Left lung (tissue), 10 donors: ENCODE data around the gene TSPAN17. TPM values are rescaled to one million over a fixed set of nuclear protein-coding genes. Genes with fewer than 3 reads are reported as not detected.

Experiments
- ATAC-seq: fragments of 200-7000 bp; cut with Tn5 transposase; one replicate; pipeline ENCODE4 v1.9.1; 2020; ENCODE audit warnings: moderate library complexity
- DNase-seq, 4 donors: peaks; one replicate each; pipeline ENCODE4 v3.0.0-alpha.2; 2013 to 2020
- H3K27ac ChIP-seq, 2 donors: fragments of 200-600 bp; sonication (generic) in 1 of 2; one replicate each; pipeline versions ENCODE4 v1.5.0 to v1.8.0; 2020 to 2021
- H3K27me3 ChIP-seq, 2 donors: fragments of 200-600 bp; sonication (generic) in 1 of 2; one replicate each; pipeline versions ENCODE4 v1.5.0 to v1.8.0; 2020 to 2021
- H3K36me3 ChIP-seq, 2 donors: fragments of 200-600 bp; sonication (generic) in 1 of 2; one replicate each; pipeline versions ENCODE4 v1.5.0 to v1.8.0; 2020 to 2021
- H3K4me1 ChIP-seq, 2 donors: fragments of 200-600 bp; one replicate each; pipeline ENCODE4 v1.8.0; 2021
- H3K4me3 ChIP-seq, 2 donors: fragments of 200-600 bp; sonication (generic) in 1 of 2; one replicate each; pipeline versions ENCODE4 v1.5.0 to v1.8.0; 2020 to 2021; ENCODE audit warnings: mild to moderate bottlenecking in 1 of 2
- H3K9me3 ChIP-seq, 2 donors: fragments of 200-600 bp; sonication (generic) in 1 of 2; one replicate each; pipeline versions ENCODE4 v1.5.0 to v1.8.0; 2020 to 2021
- intact Hi-C, 2 donors: fragments of 100-400 bp; cut with DNase I; formaldehyde crosslinking; loops; one replicate each; pipeline versions ENCODE4 v1.11.2 to v1.14.2; 2022
- polyA plus RNA-seq, 6 donors: library from polyadenylated mRNA; unstranded; fragments of 120-200 nt; gene quantifications; one replicate each; pipeline ENCODE4 v1.2.1, GENCODE V29; 2013; ENCODE audit not compliant: insufficient read length in 6 of 6
- total RNA-seq, 2 donors: library from RNA; stranded (reverse); fragmentation: NEBNext Ultra II Directional; extraction: Animal tissue kit (Norgen Biotek cat#: 25700); gene quantifications; one replicate each; pipeline ENCODE4 v1.2.1, GENCODE V29; 2021
- TF ChIP-seq, protein P1 (sequence below), 2 donors: fragments of 200-600 bp; sonication (generic) in 1 of 2; IDR thresholded peaks; one replicate each; pipeline versions ENCODE4 v1.5.0 to v1.8.0; 2021; ENCODE audit warnings: antibody characterized with exemption in 2 of 2
- donor health status: DM: no; HTN: yes; CAD: no.
- donor health status: DM: no; HTN: no; CAD: no.

TSPAN17 gene
- total and polyA plus RNA-seq, 8 donors: 26.0 to 48.3 (median 35.0) TPM

DNA sequence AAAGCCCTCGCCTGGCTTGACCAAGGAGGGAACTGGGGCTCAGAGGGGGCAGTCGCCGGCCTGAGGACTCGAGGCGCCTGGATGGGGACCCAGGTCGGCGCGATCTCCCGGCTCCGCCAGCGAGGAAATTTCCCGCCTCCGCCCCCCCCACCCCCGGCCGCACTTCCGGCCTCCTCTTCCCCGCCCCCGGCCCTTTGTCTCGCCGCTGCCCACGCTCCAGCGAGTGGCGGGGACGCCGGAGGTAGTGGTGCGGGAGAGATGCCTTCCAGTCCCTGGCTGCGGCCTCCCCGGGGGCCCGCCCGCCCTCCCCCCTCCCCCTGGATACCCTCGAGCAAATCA is 36.9 kb upstream of the TSPAN17 start:
- TF ChIP-seq, protein P1, sequence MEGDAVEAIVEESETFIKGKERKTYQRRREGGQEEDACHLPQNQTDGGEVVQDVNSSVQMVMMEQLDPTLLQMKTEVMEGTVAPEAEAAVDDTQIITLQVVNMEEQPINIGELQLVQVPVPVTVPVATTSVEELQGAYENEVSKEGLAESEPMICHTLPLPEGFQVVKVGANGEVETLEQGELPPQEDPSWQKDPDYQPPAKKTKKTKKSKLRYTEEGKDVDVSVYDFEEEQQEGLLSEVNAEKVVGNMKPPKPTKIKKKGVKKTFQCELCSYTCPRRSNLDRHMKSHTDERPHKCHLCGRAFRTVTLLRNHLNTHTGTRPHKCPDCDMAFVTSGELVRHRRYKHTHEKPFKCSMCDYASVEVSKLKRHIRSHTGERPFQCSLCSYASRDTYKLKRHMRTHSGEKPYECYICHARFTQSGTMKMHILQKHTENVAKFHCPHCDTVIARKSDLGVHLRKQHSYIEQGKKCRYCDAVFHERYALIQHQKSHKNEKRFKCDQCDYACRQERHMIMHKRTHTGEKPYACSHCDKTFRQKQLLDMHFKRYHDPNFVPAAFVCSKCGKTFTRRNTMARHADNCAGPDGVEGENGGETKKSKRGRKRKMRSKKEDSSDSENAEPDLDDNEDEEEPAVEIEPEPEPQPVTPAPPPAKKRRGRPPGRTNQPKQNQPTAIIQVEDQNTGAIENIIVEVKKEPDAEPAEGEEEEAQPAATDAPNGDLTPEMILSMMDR (IDR thresholded peaks at IDR 0.05): no peak
- H3K9me3 ChIP-seq: no peaks in the 10 kb centered on the region
- intact Hi-C loops: no loop called here
- no peak for DNase-seq
- H3K27ac ChIP-seq: no peak overlapping the region
- H3K27me3 ChIP-seq: peaks cover 0 to 67% of the 10 kb centered on the region in 2 donors
- H3K4me3 ChIP-seq: peak overlapping the region; percentile 52 to 75
- no peak for ATAC-seq
- H3K36me3 ChIP-seq: no peaks in the 10 kb centered on the region
- peaks cover 0 to 19% of the 10 kb centered on the region in 2 donors for H3K4me1 ChIP-seq

DNA sequence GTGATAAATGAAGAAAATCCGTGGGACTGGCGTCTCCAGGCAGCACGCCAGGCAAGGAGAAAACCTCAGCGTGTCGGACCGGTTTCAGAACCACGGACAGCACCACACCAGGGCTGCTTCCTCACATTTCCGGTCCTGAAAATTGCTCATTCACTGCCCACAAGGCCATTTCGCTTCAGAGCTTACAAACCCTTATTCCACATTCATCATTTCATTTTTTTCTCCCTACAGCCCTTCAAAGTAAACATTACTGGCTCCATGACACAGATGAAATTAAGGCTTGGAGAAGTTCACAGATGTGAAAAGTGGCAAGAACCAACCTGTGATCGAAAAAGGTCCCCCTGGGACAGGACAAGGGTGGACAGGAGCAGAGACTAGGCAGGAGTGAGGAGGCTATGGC is 35.8 kb upstream of the TSPAN17 start:
- TF ChIP-seq, protein P1 (IDR thresholded peaks at IDR 0.05): no peak
- no peak overlapping the region for H3K27ac ChIP-seq
- no peaks in the 10 kb centered on the region for H3K9me3 ChIP-seq
- peak; percentile 57 for ATAC-seq
- peak in 3 of 4 donors; percentile 70 to 87 (median 75) for DNase-seq
- H3K4me1 ChIP-seq: peaks cover 0 to 19% of the 10 kb centered on the region in 2 donors
- H3K27me3 ChIP-seq: peaks cover 0 to 77% of the 10 kb centered on the region in 2 donors
- H3K36me3 ChIP-seq: no peaks in the 10 kb centered on the region
- intact Hi-C loops: no loop called here
- H3K4me3 ChIP-seq: no peak overlapping the region

DNA sequence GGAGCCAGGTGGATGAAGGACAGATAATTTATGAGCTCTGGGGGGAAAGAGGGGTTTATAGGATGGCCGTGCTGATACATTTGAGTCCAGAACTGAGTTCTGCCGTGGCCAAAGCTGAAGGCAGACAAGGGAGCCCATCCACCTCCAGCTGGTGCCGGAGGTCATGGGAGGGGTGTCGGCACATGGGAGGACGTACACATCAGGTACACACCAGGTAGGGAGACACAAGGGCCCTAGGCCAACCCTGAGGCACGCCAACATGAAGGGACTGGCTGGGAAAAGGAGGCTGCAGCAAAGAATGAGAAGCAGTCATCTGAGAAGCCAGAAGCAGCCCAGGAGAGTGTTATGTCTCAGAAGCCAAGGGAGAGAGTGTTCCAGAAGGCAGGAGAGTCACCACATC is 35.3 kb upstream of the TSPAN17 start:
- TF ChIP-seq, protein P1 (IDR thresholded peaks at IDR 0.05): no peak
- no peak overlapping the region for H3K4me3 ChIP-seq
- no peaks in the 10 kb centered on the region for H3K36me3 ChIP-seq
- peaks cover 0 to 19% of the 10 kb centered on the region in 2 donors for H3K4me1 ChIP-seq
- H3K27me3 ChIP-seq: peaks cover 0 to 83% of the 10 kb centered on the region in 2 donors
- intact Hi-C loops: no loop called here
- no peak overlapping the region for H3K27ac ChIP-seq
- H3K9me3 ChIP-seq: no peaks in the 10 kb centered on the region
- no peak for DNase-seq
- no peak for ATAC-seq

DNA sequence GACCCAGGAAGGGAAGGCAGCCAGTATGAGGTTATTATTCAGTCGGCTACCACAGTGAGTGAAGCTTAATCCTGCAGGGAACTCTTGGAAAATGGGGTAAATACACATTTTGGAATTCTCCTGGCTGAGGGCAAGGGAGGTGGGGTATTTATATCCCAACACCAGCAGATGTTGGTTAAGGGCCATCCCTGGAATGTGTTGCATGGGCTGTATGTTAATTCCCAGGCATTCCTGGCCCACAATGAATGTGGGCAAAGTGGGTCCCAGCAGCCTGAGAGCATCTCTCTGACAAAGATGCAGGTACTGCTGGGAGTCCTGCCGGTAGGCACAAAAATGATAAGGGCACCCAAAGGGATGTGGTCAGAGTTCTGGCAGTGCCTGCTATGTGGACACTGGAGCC is 34.4 kb upstream of the TSPAN17 start:
- no peak for ATAC-seq
- H3K27me3 ChIP-seq: peaks cover 5 to 91% of the 10 kb centered on the region in 2 donors
- no peak overlapping the region for H3K27ac ChIP-seq
- no peaks in the 10 kb centered on the region for H3K36me3 ChIP-seq
- DNase-seq: no peak
- TF ChIP-seq, protein P1 (IDR thresholded peaks at IDR 0.05): no peak
- intact Hi-C loops: no loop called here
- H3K9me3 ChIP-seq: no peaks in the 10 kb centered on the region
- no peak overlapping the region for H3K4me3 ChIP-seq
- H3K4me1 ChIP-seq: peaks cover 0 to 19% of the 10 kb centered on the region in 2 donors

DNA sequence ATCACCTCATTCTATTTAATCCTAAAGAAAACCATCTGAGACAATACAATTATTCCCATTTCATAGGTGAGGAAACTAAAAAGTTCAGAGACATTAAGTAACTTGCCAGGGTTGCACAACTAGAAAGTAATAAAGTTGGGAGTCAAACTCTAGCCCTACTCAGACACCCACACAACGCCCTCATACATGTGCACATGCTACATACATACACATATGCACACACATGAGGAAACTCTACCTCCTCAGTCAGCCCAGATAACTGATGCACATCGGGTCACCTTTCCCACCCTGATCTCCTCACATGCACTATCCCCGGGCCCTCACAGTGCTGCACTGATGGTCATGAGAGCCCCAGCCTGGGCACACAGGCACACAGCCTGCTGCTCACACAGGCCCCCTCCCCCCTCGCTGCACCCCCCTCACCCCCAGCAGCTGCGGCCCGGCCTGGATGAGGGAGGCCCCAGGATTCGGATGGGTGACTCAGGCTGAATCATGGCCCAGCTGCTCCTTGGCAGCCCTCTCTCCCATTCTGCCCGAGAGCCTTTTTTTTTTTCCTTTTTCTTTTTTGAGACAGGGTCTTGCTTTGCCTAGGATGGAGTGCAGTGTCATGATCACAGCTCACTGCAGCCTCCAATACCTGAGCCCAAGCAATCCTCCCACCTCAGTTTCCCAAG is 32.3 kb upstream of the TSPAN17 start:
- Histone ChIP-seq H3K27ac (no peak overlapping the region), H3K27me3 (peaks cover 26 to 93% of the 10 kb centered on the region in 2 donors), H3K4me3 (no peak overlapping the region), H3K9me3 (no peaks in the 10 kb centered on the region), H3K36me3 (no peaks in the 10 kb centered on the region), H3K4me1 (peaks cover 4 to 19% of the 10 kb centered on the region in 2 donors)
- no peak for DNase-seq
- intact Hi-C loops: no loop called here
- TF ChIP-seq, protein P1 (IDR thresholded peaks at IDR 0.05): no peak
- no peak for ATAC-seq
